ENCODE measurements around the gene SCARF1.

Gene SCARF1

DNA sequence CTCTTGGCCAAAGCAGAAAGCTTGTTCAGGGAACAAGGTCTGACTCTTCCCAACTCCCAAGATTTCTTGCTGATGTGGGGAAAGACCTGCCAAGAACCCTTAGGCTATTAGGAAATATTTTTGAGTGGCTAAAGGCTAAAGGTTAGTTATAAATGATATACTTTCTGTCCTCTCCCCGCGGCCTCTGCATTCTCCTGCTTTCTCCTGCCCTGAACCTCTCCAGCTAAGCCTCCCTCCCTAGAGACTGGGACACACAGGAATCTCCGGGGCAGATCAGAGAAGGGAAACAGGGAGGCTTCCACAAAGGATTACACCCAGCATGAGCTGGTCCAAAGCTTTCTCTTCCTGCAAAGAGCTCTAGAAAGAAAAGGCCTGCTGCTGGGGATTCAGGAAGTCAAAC is 19.2 kb downstream of the SCARF1 start:
- H3K4me3 ChIP-seq (ENCODE audit: low read depth, low read length): no peak overlapping the region
- no peak for DNase-seq (ENCODE audit: low read depth)
- TF ChIP-seq MYC (IDR thresholded peaks at IDR 0.05; ENCODE audit: low read depth, low read length): no peak
- TF ChIP-seq, protein P1, sequence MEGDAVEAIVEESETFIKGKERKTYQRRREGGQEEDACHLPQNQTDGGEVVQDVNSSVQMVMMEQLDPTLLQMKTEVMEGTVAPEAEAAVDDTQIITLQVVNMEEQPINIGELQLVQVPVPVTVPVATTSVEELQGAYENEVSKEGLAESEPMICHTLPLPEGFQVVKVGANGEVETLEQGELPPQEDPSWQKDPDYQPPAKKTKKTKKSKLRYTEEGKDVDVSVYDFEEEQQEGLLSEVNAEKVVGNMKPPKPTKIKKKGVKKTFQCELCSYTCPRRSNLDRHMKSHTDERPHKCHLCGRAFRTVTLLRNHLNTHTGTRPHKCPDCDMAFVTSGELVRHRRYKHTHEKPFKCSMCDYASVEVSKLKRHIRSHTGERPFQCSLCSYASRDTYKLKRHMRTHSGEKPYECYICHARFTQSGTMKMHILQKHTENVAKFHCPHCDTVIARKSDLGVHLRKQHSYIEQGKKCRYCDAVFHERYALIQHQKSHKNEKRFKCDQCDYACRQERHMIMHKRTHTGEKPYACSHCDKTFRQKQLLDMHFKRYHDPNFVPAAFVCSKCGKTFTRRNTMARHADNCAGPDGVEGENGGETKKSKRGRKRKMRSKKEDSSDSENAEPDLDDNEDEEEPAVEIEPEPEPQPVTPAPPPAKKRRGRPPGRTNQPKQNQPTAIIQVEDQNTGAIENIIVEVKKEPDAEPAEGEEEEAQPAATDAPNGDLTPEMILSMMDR (IDR thresholded peaks at IDR 0.05; ENCODE audit: low read depth, low read length): no peak
- no peak for TF ChIP-seq POLR2A (IDR thresholded peaks at IDR 0.05; ENCODE audit: extremely low read depth, insufficient read length)
- TF ChIP-seq, protein P2, sequence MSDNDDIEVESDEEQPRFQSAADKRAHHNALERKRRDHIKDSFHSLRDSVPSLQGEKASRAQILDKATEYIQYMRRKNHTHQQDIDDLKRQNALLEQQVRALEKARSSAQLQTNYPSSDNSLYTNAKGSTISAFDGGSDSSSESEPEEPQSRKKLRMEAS (IDR thresholded peaks at IDR 0.05; ENCODE audit: low read depth, low read length): no peak

DNA sequence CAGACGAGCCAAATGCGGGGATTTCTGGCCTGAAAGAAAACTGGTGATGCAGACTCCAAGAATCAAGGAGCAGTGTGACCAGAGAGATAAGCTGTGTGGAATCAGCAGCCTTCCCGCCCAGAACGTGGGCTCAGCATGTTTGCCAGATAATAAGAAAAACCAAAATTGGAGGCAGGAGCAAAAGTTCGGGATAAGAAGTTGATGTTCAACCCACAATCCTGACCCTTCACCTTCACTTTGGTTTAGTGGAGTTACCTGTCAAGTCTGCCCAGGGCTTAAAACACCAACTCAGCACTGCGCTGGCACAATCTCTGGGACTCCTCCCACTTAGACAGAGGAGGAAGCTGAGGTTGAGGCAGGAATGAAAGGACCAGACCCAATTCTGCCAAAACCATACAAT is 20.0 kb downstream of the SCARF1 start:
- TF ChIP-seq MYC (IDR thresholded peaks at IDR 0.05; ENCODE audit: low read depth, low read length) (no peak), POLR2A (IDR thresholded peaks at IDR 0.05; ENCODE audit: extremely low read depth, insufficient read length) (no peak)
- TF ChIP-seq, protein P1 (IDR thresholded peaks at IDR 0.05; ENCODE audit: low read depth, low read length): no peak
- TF ChIP-seq, protein P2 (IDR thresholded peaks at IDR 0.05; ENCODE audit: low read depth, low read length): no peak
- no peak for DNase-seq (ENCODE audit: low read depth)
- no peak overlapping the region for H3K4me3 ChIP-seq (ENCODE audit: low read depth, low read length)

DNA sequence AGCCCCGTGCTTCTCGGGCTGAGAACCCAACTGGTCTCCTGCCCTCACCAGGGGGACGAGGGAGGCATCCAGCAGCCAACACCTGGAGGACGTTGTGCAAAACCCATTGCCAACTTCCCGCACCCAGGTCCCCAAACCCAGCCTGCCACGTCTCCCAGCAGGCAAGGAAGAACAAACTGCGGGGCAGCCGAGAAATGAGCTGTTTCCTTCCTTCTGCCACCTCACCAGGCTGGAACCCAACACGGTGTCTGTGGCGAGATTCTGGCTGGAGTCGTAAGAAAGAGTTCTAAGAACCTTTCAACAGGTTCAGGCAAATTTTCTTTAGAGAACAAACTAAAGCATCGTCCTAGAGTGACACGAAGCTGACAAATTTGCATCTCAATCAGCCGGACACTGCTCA is 20.5 kb downstream of the SCARF1 start:
- no peak for TF ChIP-seq MYC (IDR thresholded peaks at IDR 0.05; ENCODE audit: low read depth, low read length)
- no peak for TF ChIP-seq POLR2A (IDR thresholded peaks at IDR 0.05; ENCODE audit: extremely low read depth, insufficient read length)
- TF ChIP-seq, protein P1 (IDR thresholded peaks at IDR 0.05; ENCODE audit: low read depth, low read length): no peak
- TF ChIP-seq, protein P2 (IDR thresholded peaks at IDR 0.05; ENCODE audit: low read depth, low read length): no peak
- no peak for DNase-seq (ENCODE audit: low read depth)
- H3K4me3 ChIP-seq (ENCODE audit: low read depth, low read length): no peak overlapping the region

DNA sequence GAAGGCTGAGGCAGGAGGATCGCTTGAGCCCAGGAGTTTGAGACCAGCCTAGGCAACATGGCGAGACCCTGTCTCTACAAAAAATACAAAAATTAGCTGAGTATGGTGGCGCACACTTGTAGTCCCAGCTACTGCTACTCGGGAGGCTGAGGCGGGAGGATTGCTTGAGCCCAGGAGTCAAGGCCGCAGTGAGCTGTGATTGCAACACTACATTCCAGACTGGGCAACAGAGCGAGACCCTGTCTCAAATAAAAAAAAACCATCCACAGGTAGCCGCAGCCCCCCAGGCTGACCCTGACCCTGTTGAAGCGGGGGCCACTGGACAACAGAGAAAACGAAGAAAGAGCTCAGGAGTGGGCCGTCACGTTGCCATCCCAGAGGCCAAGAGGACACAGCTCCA is 20.9 kb downstream of the SCARF1 start:
- no peak overlapping the region for H3K4me3 ChIP-seq (ENCODE audit: low read depth, low read length)
- DNase-seq (ENCODE audit: low read depth): no peak
- TF ChIP-seq POLR2A (IDR thresholded peaks at IDR 0.05; ENCODE audit: extremely low read depth, insufficient read length) (no peak), MYC (IDR thresholded peaks at IDR 0.05; ENCODE audit: low read depth, low read length) (no peak)
- TF ChIP-seq, protein P2 (IDR thresholded peaks at IDR 0.05; ENCODE audit: low read depth, low read length): no peak
- TF ChIP-seq, protein P1 (IDR thresholded peaks at IDR 0.05; ENCODE audit: low read depth, low read length): no peak

DNA sequence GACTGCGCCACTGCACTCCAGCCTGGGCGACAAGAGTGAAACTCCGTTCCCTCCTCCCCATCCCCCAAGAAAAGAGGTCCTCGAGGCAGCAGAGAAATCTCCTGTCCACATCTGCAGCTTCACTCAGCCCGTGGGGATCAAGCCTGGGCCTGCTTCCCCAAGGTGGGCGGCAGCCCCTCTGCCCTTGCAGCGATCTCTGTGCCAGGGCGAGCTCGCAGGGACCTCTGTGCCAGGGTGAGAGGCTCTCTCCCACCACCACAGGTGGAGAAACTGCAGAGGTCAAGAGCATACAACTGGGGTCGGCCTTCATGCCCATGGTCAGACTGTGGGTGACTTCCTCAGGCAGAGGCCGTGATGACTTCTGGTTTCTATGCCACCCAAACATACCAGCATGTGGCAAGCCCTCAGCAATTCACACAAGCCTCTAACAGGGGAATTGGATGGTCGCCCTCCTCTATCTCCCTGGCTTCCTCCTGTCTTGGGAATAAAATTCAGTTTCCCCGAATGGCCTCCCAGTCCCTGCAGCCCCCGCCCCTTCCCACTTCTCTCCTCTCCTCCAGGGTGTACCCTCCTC is 22.4 kb downstream of the SCARF1 start:
- TF ChIP-seq, protein P2 (IDR thresholded peaks at IDR 0.05; ENCODE audit: low read depth, low read length): no peak
- TF ChIP-seq, protein P1 (IDR thresholded peaks at IDR 0.05; ENCODE audit: low read depth, low read length): no peak
- TF ChIP-seq MYC (IDR thresholded peaks at IDR 0.05; ENCODE audit: low read depth, low read length): no peak
- TF ChIP-seq POLR2A (IDR thresholded peaks at IDR 0.05; ENCODE audit: extremely low read depth, insufficient read length): no peak
- no peak for DNase-seq (ENCODE audit: low read depth)
- H3K4me3 ChIP-seq (ENCODE audit: low read depth, low read length): no peak overlapping the region

Data from NB4 (cell line).